Mucosa of descending colon (tissue), 3 donors: ENCODE results near the gene LACTB. TPM values are rescaled to one million over a fixed set of nuclear protein-coding genes. Genes with fewer than 3 reads are reported as not detected.
A peak's percentile ranks its signal among the peaks of the same experiment; 100 is the strongest.

Source experiments
- ATAC-seq: fragments of 200-7000 bp; cut with Tn5 transposase; one replicate; pipeline ENCODE4 v1.9.1; 2020; ENCODE audit warnings: mild to moderate bottlenecking, moderate library complexity
- DNase-seq, 3 donors: peaks; one replicate each; pipeline ENCODE4 v3.0.0-alpha.2; 2020
- H3K36me3 ChIP-seq: fragments of 200-600 bp; one replicate; pipeline ENCODE4 v1.8.0; 2021; ENCODE audit warnings: low read depth, mild to moderate bottlenecking
- H3K4me1 ChIP-seq: fragments of 200-600 bp; one replicate; pipeline ENCODE4 v1.8.0; 2021; ENCODE audit warnings: low read depth, mild to moderate bottlenecking
- H3K4me3 ChIP-seq: fragments of 200-600 bp; one replicate; pipeline ENCODE4 v1.8.0; 2021; ENCODE audit warnings: mild to moderate bottlenecking
- H3K9me3 ChIP-seq: fragments of 200-600 bp; one replicate; pipeline ENCODE4 v1.8.0; 2021; ENCODE audit warnings: mild to moderate bottlenecking
- CTCF ChIP-seq: fragments of 200-600 bp; IDR thresholded peaks from one replicate; pipeline ENCODE4 v1.8.0; 2022; ENCODE audit warnings: antibody characterized with exemption, mild to moderate bottlenecking
- intact Hi-C, 2 donors: fragments of 100-400 bp; cut with DNase I in 1 of 2; cut with micrococcal nuclease in 1 of 2; formaldehyde crosslinking; loops; one replicate each; pipeline versions ENCODE4 v1.11.0 to v1.11.1; 2022; cut with DNase I, micrococcal nuclease
- total RNA-seq, 3 donors: library from RNA; stranded (reverse); fragmentation: NEBNext Ultra II Directional in 2 of 3; extraction: Animal tissue kit (Norgen Biotek cat#: 25700) in 2 of 3; gene quantifications; one replicate each; pipeline versions ENCODE4 v1.2.1 to v1.2.4, GENCODE V29; 2021 to 2023
- donor health status: DM: no; HTN: no; CAD: no; lungs with moderate emphysema.
- donor health status: DM: no; HTN: no; CAD: no.
- donor health status: DM: no; HTN: yes; CAD: no.

The LACTB gene
- total RNA-seq, 3 donors from 2014 or later, result 19.8 to 24.0 (median 21.1) TPM

- intact Hi-C loops, result no loop called here
- peak in 1 of 3 donors; percentile 73 for DNase-seq
- Histone ChIP-seq H3K4me3 (peak overlapping the region; percentile 63), H3K9me3 (no peaks in the 10 kb centered on the region), H3K36me3 (no peaks in the 10 kb centered on the region), H3K4me1 (peaks cover 11% of the 10 kb centered on the region)
- no peak for TF ChIP-seq CTCF
- ATAC-seq, result peak; percentile 36
Observed at GRCh38 chr15:63157891-63158431, 36.3 kb downstream of the LACTB start.

GRCh38 chr15:63160638-63161037 lies 39.0 kb downstream of the LACTB start:
- ATAC-seq (no peak), DNase-seq (no peak)
- Histone ChIP-seq H3K4me3 (no peak overlapping the region), H3K36me3 (no peaks in the 10 kb centered on the region), H3K4me1 (no peaks in the 10 kb centered on the region), H3K9me3 (no peaks in the 10 kb centered on the region)
- intact Hi-C loops, result no loop called here
- no peak for TF ChIP-seq CTCF

GRCh38 chr15:63163217-63163616 lies 41.6 kb downstream of the LACTB start:
- no peaks in the 10 kb centered on the region for H3K4me1 ChIP-seq
- no peak overlapping the region for H3K4me3 ChIP-seq
- no peaks in the 10 kb centered on the region for H3K36me3 ChIP-seq
- TF ChIP-seq CTCF, result no peak
- DNase-seq (no peak), ATAC-seq (no peak)
- H3K9me3 ChIP-seq, result no peaks in the 10 kb centered on the region
- intact Hi-C loops, result no loop called here

GRCh38 chr15:63165166-63165859 lies 43.7 kb downstream of the LACTB start:
- H3K4me3 ChIP-seq, result no peak overlapping the region
- no peak for DNase-seq
- no peak for TF ChIP-seq CTCF
- H3K36me3 ChIP-seq, result no peaks in the 10 kb centered on the region
- no peak for ATAC-seq
- no peaks in the 10 kb centered on the region for H3K4me1 ChIP-seq
- intact Hi-C loops, result no loop called here
- no peaks in the 10 kb centered on the region for H3K9me3 ChIP-seq

- Histone ChIP-seq H3K36me3 (no peaks in the 10 kb centered on the region), H3K9me3 (no peaks in the 10 kb centered on the region), H3K4me1 (no peaks in the 10 kb centered on the region), H3K4me3 (no peak overlapping the region)
- ATAC-seq (no peak), DNase-seq (no peak)
- TF ChIP-seq CTCF, result no peak
- intact Hi-C loops, result no loop called here
Observed at GRCh38 chr15:63166219-63166618, 44.6 kb downstream of the LACTB start.
